Heart left ventricle (tissue), 16 donors: ENCODE measurements around the gene HJV. TPM values are rescaled to one million over a fixed set of nuclear protein-coding genes. Genes with fewer than 3 reads are reported as not detected.

Source experiments
- ATAC-seq, 4 donors: fragments of 200-7000 bp; cut with Tn5 transposase; one replicate each; pipeline ENCODE4 v1.9.1; 2020 to 2022; ENCODE audit warnings: moderate library complexity in 4 of 4, mild to moderate bottlenecking in 3 of 4, moderate number of reproducible peaks in 1 of 4
- DNase-seq, 5 donors: peaks; one replicate each; pipeline ENCODE4 v3.0.0-alpha.2; 2020
- H3K27ac ChIP-seq, 12 donors: fragments of 200-600 bp; sonication (generic) in 4 of 12; one replicate each; pipeline versions ENCODE4 v1.5.0 to v1.8.0; 2016 to 2022; ENCODE audit warnings: mild to moderate bottlenecking in 2 of 12
- H3K27me3 ChIP-seq, 9 donors: fragments of 200-600 bp; sonication (generic) in 2 of 9; one replicate each; pipeline versions ENCODE4 v1.5.1 to v1.8.0; 2016 to 2022; ENCODE audit warnings: mild to moderate bottlenecking in 3 of 9
- H3K36me3 ChIP-seq, 9 donors: fragments of 200-600 bp; sonication (generic) in 2 of 9; one replicate each; pipeline versions ENCODE4 v1.5.0 to v1.8.0; 2018 to 2022; ENCODE audit warnings: mild to moderate bottlenecking in 2 of 9
- H3K4me1 ChIP-seq, 12 donors: fragments of 200-600 bp; sonication (generic) in 4 of 12; one replicate each; pipeline versions ENCODE4 v1.5.0 to v1.8.0; 2016 to 2022; ENCODE audit warnings: mild to moderate bottlenecking in 3 of 12
- H3K4me3 ChIP-seq, 12 donors: fragments of 200-600 bp; sonication (generic) in 4 of 12; one replicate each; pipeline versions ENCODE4 v1.5.0 to v1.8.0; 2017 to 2022; ENCODE audit warnings: mild to moderate bottlenecking in 9 of 12, moderate library complexity in 4 of 12
- H3K9me3 ChIP-seq, 12 donors: fragments of 200-600 bp; sonication (generic) in 4 of 12; one replicate each; pipeline versions ENCODE4 v1.5.0 to v1.8.0; 2016 to 2022; ENCODE audit warnings: mild to moderate bottlenecking in 1 of 12
- POLR2A ChIP-seq, 2 donors: fragments of 450-650 bp; IDR thresholded peaks; one replicate each; pipeline ENCODE4 v1.6.1; 2017; ENCODE audit warnings: antibody characterized with exemption in 2 of 2, mild to moderate bottlenecking in 2 of 2, moderate library complexity in 2 of 2
- WGBS, 4 donors: extraction: QIAGEN DNeasy Blood & Tissue Kit in 2 of 4; methylation state at CpG; one replicate each; pipeline versions ENCODE4 v1.1.5 to v1.1.7; 2013 to 2018; 5-methylcytosine and 5-hydroxymethylcytosine counted together
- intact Hi-C, 10 donors: fragments of 100-400 bp; cut with DNase I; formaldehyde crosslinking; loops; one replicate each; pipeline versions ENCODE4 v1.11.1 to v1.14.2; 2022
- polyA plus RNA-seq, 2 donors: library from polyadenylated mRNA; stranded (reverse); fragments of 200-250 nt; gene quantifications; one replicate each; pipeline ENCODE4 v1.2.3, GENCODE V29; 2013
- total RNA-seq, 9 donors: library from RNA; depleted of rRNA in 2 of 9; stranded (reverse); fragments of >200 nt in 2 of 9; fragmentation: NEBNext Ultra II Directional in 3 of 9; extraction: Animal tissue kit (Norgen Biotek cat#: 25700) in 3 of 9; gene quantifications; one replicate each; pipeline versions ENCODE4 v1.1.0 to v1.2.4, GENCODE V29; 2016 to 2023
- TF ChIP-seq, protein P1 (sequence below), 12 donors: fragments of 200-600 bp; sonication (generic) in 4 of 12; IDR thresholded peaks; one replicate each; pipeline versions ENCODE4 v1.5.0 to v1.8.0; 2018 to 2022; ENCODE audit warnings: antibody characterized with exemption in 12 of 12, mild to moderate bottlenecking in 5 of 12
- donor health status: ischemic (EF 13 %, LVEDD 7.1; RV severe dilation, severe dysfunction).
- donor health status: healthy with polysubstance abuse.
- donor health status: DM: no; HTN: yes; CAD: no.
- donor health status: DM: no; HTN: no; CAD: no.
- donor health status: ischemic (EF 25% LVEDD 6.9; RV normal size, moderate dysfunction).
- donor health status: ischemic (EF 25% LVEDD 5.7; RV mildly dilated, moderate dysfunction).
- donor health status: healthy.
- donor health status: DM: yes; HTN: yes; CAD: no.
- donor health status: ischemic (EF 35%, LVEDD 5.7; RV mildly dilated, moderate dysfunction).
- donor health status: nonischemic (EF 11% LVEDD 7.7; RV severe dilation, severe dysfunction).
- donor health status: DM: yes; HTN: yes; CAD: no.
- donor health status: PGD.
- donor health status: ischemic (EF 29% LVEDD 5.4; RV normal size, mild dysfunction).
- donor health status: nonischemic (EF 23%, LVEDD 6.1; RV moderate dilation, normal function).

The HJV gene
- total and polyA plus RNA-seq, 11 donors: 0.62 to 125 (median 63.9) TPM

DNA sequence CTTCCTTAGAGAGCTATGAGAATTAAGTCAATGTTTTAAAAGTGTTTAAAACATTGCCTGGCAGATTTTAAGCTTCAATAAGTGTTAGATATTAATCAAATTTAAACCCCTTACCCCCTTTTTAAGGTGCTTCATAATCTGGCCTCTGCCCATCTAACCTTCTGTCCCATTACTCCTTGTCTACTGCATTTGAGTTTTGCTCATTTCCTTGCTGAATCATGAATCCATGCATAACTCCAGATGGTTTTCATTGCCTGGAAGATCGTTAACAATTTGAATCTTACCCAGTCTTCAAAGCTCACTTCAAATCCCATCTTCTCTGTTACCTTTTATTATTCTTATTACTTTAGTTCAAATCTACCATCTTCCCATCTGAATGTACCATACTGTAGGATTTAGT lies 4.6 kb downstream of the HJV start:
- H3K36me3 ChIP-seq: peaks cover 0 to 4% (median 0%) of the 10 kb centered on the region in 9 donors
- H3K27me3 ChIP-seq: peaks cover 0 to 25% (median 0%) of the 10 kb centered on the region in 9 donors
- H3K27ac ChIP-seq: no peak overlapping the region
- H3K4me3 ChIP-seq: no peak overlapping the region
- no peaks in the 10 kb centered on the region for H3K9me3 ChIP-seq
- H3K4me1 ChIP-seq: peaks cover 0 to 26% (median 12%) of the 10 kb centered on the region in 12 donors
- whole genome bisulfite sequencing, 4 donors: 53 to 70% (median 63%) methylated on average over 1 of the region's 1 CpG
- ATAC-seq (no peak), DNase-seq (no peak)
- no peak for TF ChIP-seq POLR2A (IDR thresholded peaks at IDR 0.05)
- TF ChIP-seq, protein P1, sequence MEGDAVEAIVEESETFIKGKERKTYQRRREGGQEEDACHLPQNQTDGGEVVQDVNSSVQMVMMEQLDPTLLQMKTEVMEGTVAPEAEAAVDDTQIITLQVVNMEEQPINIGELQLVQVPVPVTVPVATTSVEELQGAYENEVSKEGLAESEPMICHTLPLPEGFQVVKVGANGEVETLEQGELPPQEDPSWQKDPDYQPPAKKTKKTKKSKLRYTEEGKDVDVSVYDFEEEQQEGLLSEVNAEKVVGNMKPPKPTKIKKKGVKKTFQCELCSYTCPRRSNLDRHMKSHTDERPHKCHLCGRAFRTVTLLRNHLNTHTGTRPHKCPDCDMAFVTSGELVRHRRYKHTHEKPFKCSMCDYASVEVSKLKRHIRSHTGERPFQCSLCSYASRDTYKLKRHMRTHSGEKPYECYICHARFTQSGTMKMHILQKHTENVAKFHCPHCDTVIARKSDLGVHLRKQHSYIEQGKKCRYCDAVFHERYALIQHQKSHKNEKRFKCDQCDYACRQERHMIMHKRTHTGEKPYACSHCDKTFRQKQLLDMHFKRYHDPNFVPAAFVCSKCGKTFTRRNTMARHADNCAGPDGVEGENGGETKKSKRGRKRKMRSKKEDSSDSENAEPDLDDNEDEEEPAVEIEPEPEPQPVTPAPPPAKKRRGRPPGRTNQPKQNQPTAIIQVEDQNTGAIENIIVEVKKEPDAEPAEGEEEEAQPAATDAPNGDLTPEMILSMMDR (IDR thresholded peaks at IDR 0.05): no peak
- intact Hi-C loops: loop anchor here in 3 of 10 donors (5.0 to 10.0 kb wide), 2 partner anchors 122 to 175 kb away; no protein-coding TSS in a partner anchor

GRCh38 chr1:146013559-146013922 lies 8.0 kb downstream of the HJV start:
- H3K27ac ChIP-seq: no peak overlapping the region
- 75 to 81% (median 79%) methylated on average over 6 of the region's 6 CpGs for WGBS, 4 donors

DNA sequence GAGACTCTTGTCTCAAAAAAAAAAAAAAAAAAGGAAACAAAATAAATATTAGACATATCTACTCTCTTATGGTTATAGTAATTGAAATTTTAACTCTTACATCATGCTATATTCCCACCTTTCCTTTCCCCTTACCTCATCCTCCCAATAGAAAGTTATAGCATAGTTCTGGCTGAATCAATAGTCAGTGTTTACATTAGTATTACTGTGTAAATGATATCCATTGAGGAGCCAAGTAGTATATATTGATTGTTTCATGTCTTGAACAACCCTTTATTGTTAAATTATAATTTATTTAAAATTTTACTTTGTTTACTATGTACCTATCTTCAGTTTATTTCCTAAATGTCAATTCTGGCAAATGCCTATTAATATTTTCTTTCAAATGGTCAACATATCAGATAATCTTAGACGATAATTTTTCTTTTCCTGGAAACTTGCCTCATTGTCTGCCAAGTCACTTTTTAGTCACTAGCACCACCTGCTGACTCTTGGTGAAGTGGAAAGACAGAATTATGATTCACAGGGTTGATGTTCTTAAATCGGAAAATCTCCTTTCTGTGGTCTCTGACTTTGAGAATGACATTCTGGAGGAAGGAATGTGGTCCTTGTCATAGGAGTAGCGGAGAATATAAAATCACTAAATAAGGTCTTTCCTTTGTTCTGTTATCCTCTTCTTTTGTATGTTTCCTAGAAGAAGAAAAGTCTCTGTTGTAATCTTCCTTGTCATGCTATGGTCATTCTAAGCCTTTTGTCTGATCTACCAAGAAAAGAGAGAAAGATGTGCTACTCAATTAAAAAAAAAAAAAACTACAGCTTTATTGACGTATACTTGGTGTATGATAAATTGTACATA lies 8.6 kb downstream of the HJV start:
- H3K36me3 ChIP-seq: no peaks in the 10 kb centered on the region
- H3K4me3 ChIP-seq: no peak overlapping the region
- no peaks in the 10 kb centered on the region for H3K9me3 ChIP-seq
- no peaks in the 10 kb centered on the region for H3K27me3 ChIP-seq
- ATAC-seq: peak in 2 of 4 donors; percentile 31 to 54
- peak in 1 of 5 donors; percentile 46 for DNase-seq
- 3 to 19% (median 8%) methylated on average over 4 of the region's 4 CpGs for WGBS, 4 donors
- no peak overlapping the region for H3K27ac ChIP-seq
- TF ChIP-seq, protein P1 (IDR thresholded peaks at IDR 0.05): peak; percentile 60 to 90 (median 84)
- TF ChIP-seq POLR2A (IDR thresholded peaks at IDR 0.05): no peak
- intact Hi-C loops: loop anchor here (1.0 to 10.0 kb wide), 12 partner anchors 36 to 168 kb away; partner anchors contain the start of genes NUDT17 (in 6 of the 10) and ITGA10 (in 1 of the 10)
- peaks cover 0 to 25% (median 7%) of the 10 kb centered on the region in 12 donors for H3K4me1 ChIP-seq

More at GRCh38 chr1:146013559-146013922, 8.0 kb downstream of the HJV start:
- peaks cover 0 to 25% (median 7%) of the 10 kb centered on the region in 12 donors for H3K4me1 ChIP-seq
- no peak overlapping the region for H3K4me3 ChIP-seq
- intact Hi-C loops: loop anchor here (1.0 to 10.0 kb wide), 12 partner anchors 37 to 169 kb away; partner anchors contain the start of genes NUDT17 (in 6 of the 10) and ITGA10 (in 1 of the 10)
- H3K27me3 ChIP-seq: peaks cover 0 to 3% (median 0%) of the 10 kb centered on the region in 9 donors
- DNase-seq: no peak
- no peak for ATAC-seq
- H3K36me3 ChIP-seq: peaks cover 0 to 4% (median 0%) of the 10 kb centered on the region in 9 donors
- TF ChIP-seq, protein P1 (IDR thresholded peaks at IDR 0.05): no peak
- TF ChIP-seq POLR2A (IDR thresholded peaks at IDR 0.05): no peak
- H3K9me3 ChIP-seq: no peaks in the 10 kb centered on the region
